GM19023 (cell line): Measurements from ENCODE around the gene AFG3L2.

ENCODE experiments used
- ATAC-seq: cut with Tn5 transposase; IDR thresholded peaks from one replicate; pipeline ENCODE4 v1.9.1; 2021; ENCODE audit warnings: mild to moderate bottlenecking, moderate library complexity; ENCODE audit not compliant: unreplicated experiment

The AFG3L2 gene

GRCh38 chr18:12282442-12283039, 94.5 kb downstream of the AFG3L2 start:
- ATAC-seq: no peak

GRCh38 chr18:12281861-12282260, 95.2 kb downstream of the AFG3L2 start:
- no peak for ATAC-seq

- ATAC-seq: no peak
Measured at GRCh38 chr18:12279781-12280531, 97.1 kb downstream of the AFG3L2 start.
